ENCODE measurements around the gene STK4. TPM values are rescaled to one million over a fixed set of nuclear protein-coding genes. Genes with fewer than 3 reads are reported as not detected.
A peak's percentile ranks its signal among the peaks of the same experiment; 100 is the strongest.

STK4 gene
- total RNA-seq, 1 donor: 33.7 TPM

GRCh38 chr20:45094201-45094600 is 127.9 kb downstream of the STK4 start:
- Histone ChIP-seq H3K4me2 (ENCODE audit: insufficient read depth, low read length) (no peak overlapping the region), H3K4me3 (ENCODE audit: insufficient read depth, low read length) (no peak overlapping the region), H3K27me3 (ENCODE audit: insufficient read depth, low read length) (no peaks in the 10 kb centered on the region), H3K36me3 (ENCODE audit: insufficient read depth, low read length) (no peaks in the 10 kb centered on the region), H3K4me1 (ENCODE audit: insufficient read depth, low read length) (peaks cover 27% of the 10 kb centered on the region), H4K20me1 (ENCODE audit: insufficient read depth, low read length) (no peaks in the 10 kb centered on the region), H3K79me2 (ENCODE audit: insufficient read depth, low read length) (no peaks in the 10 kb centered on the region), H3K9me3 (ENCODE audit: low read depth, low read length) (no peaks in the 10 kb centered on the region), H3K27ac (ENCODE audit: low read depth, low read length) (no peak overlapping the region), H2AFZ (ENCODE audit: low read length) (no peak overlapping the region)
- TF ChIP-seq, protein P1, sequence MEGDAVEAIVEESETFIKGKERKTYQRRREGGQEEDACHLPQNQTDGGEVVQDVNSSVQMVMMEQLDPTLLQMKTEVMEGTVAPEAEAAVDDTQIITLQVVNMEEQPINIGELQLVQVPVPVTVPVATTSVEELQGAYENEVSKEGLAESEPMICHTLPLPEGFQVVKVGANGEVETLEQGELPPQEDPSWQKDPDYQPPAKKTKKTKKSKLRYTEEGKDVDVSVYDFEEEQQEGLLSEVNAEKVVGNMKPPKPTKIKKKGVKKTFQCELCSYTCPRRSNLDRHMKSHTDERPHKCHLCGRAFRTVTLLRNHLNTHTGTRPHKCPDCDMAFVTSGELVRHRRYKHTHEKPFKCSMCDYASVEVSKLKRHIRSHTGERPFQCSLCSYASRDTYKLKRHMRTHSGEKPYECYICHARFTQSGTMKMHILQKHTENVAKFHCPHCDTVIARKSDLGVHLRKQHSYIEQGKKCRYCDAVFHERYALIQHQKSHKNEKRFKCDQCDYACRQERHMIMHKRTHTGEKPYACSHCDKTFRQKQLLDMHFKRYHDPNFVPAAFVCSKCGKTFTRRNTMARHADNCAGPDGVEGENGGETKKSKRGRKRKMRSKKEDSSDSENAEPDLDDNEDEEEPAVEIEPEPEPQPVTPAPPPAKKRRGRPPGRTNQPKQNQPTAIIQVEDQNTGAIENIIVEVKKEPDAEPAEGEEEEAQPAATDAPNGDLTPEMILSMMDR (IDR thresholded peaks at IDR 0.05; ENCODE audit: extremely low read depth, low read depth, low read length): no peak
- no peak for DNase-seq (ENCODE audit: insufficient read length, low spot score, missing footprints)

- Histone ChIP-seq H3K79me2 (ENCODE audit: insufficient read depth, low read length) (no peaks in the 10 kb centered on the region), H3K9me3 (ENCODE audit: low read depth, low read length) (no peaks in the 10 kb centered on the region), H3K36me3 (ENCODE audit: insufficient read depth, low read length) (no peaks in the 10 kb centered on the region), H3K4me1 (ENCODE audit: insufficient read depth, low read length) (peaks cover 23% of the 10 kb centered on the region), H2AFZ (ENCODE audit: low read length) (no peak overlapping the region), H3K27me3 (ENCODE audit: insufficient read depth, low read length) (no peaks in the 10 kb centered on the region), H3K4me3 (ENCODE audit: insufficient read depth, low read length) (no peak overlapping the region), H4K20me1 (ENCODE audit: insufficient read depth, low read length) (no peaks in the 10 kb centered on the region), H3K4me2 (ENCODE audit: insufficient read depth, low read length) (no peak overlapping the region), H3K27ac (ENCODE audit: low read depth, low read length) (no peak overlapping the region)
- TF ChIP-seq, protein P1 (IDR thresholded peaks at IDR 0.05; ENCODE audit: extremely low read depth, low read depth, low read length): no peak
- no peak for DNase-seq (ENCODE audit: insufficient read length, low spot score, missing footprints)
These were observed 128.7 kb downstream of the STK4 start for GRCh38 chr20:45094864-45095574.

DNA sequence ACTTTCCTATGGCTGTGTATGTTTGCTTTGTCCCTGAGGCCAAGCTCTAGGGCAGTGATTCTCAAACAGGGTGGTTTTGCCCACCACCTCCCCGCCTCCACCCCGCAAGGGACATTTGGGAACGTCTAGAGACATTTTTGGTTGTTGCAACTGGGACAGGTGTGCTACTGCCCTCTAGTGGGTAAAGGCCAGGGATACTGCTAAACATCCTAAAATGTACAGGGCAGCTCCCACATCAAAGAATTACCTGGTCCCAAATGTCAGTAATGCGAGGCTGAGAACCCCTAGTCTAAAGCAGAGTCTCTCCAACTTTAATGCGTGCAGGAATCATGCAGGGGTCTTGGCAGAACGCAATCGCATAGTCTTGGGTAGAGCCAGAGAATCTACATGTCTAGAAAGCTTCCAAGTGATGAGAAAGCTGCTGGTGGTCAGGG is 129.5 kb downstream of the STK4 start:
- Histone ChIP-seq H3K27ac (ENCODE audit: low read depth, low read length) (no peak overlapping the region), H3K79me2 (ENCODE audit: insufficient read depth, low read length) (no peaks in the 10 kb centered on the region), H3K4me2 (ENCODE audit: insufficient read depth, low read length) (no peak overlapping the region), H3K36me3 (ENCODE audit: insufficient read depth, low read length) (no peaks in the 10 kb centered on the region), H3K9me3 (ENCODE audit: low read depth, low read length) (no peaks in the 10 kb centered on the region), H3K4me3 (ENCODE audit: insufficient read depth, low read length) (no peak overlapping the region), H2AFZ (ENCODE audit: low read length) (no peak overlapping the region), H3K27me3 (ENCODE audit: insufficient read depth, low read length) (no peaks in the 10 kb centered on the region), H4K20me1 (ENCODE audit: insufficient read depth, low read length) (no peaks in the 10 kb centered on the region), H3K4me1 (ENCODE audit: insufficient read depth, low read length) (peaks cover 17% of the 10 kb centered on the region)
- peak; percentile 94 for DNase-seq (ENCODE audit: insufficient read length, low spot score, missing footprints)
- TF ChIP-seq, protein P1 (IDR thresholded peaks at IDR 0.05; ENCODE audit: extremely low read depth, low read depth, low read length): peak; percentile 66

DNA sequence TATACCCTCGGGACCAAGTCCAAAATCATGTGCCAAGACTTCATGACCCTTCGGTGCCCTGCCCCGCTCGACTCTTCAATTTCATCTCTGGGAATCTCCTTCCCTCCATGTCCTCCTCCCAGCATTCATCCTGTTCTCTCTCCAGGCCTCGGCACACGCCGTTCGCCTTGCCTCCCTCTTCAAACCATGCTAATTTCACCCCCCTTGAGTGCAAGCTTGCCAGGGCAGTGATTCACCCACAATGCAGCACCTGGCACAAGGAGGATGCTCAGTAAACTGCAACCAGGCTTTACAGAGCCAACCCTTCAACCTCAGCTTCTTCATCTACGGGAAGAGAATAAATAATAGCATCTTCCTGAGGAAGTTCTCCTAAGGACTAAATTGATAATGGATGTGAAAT is 130.5 kb downstream of the STK4 start:
- Histone ChIP-seq H3K79me2 (ENCODE audit: insufficient read depth, low read length) (no peaks in the 10 kb centered on the region), H3K36me3 (ENCODE audit: insufficient read depth, low read length) (no peaks in the 10 kb centered on the region), H3K4me3 (ENCODE audit: insufficient read depth, low read length) (no peak overlapping the region), H3K27ac (ENCODE audit: low read depth, low read length) (no peak overlapping the region), H2AFZ (ENCODE audit: low read length) (no peak overlapping the region), H3K4me2 (ENCODE audit: insufficient read depth, low read length) (no peak overlapping the region), H3K27me3 (ENCODE audit: insufficient read depth, low read length) (no peaks in the 10 kb centered on the region), H4K20me1 (ENCODE audit: insufficient read depth, low read length) (no peaks in the 10 kb centered on the region), H3K4me1 (ENCODE audit: insufficient read depth, low read length) (peaks cover 12% of the 10 kb centered on the region), H3K9me3 (ENCODE audit: low read depth, low read length) (no peaks in the 10 kb centered on the region)
- TF ChIP-seq, protein P1 (IDR thresholded peaks at IDR 0.05; ENCODE audit: extremely low read depth, low read depth, low read length): no peak
- DNase-seq (ENCODE audit: insufficient read length, low spot score, missing footprints): peak; percentile 66
